ENCODE results near the gene BCAS2.

The BCAS2 gene

GRCh38 chr1:114549137-114549536, 32.3 kb downstream of the BCAS2 start:
- TF ChIP-seq CTCF (IDR thresholded peaks at IDR 0.05; ENCODE audit: extremely low read depth, insufficient read depth, missing control alignments) = no peak
- in situ Hi-C loops (cut with MboI; ENCODE audit: low pct_unique_long_range_greater_than_20kb, low sequenced_read_pairs, unreplicated experiment) = no loop called here
- no peak for DNase-seq (ENCODE audit: low spot score)

GRCh38 chr1:114547076-114547475, 34.3 kb downstream of the BCAS2 start:
- TF ChIP-seq CTCF (IDR thresholded peaks at IDR 0.05; ENCODE audit: extremely low read depth, insufficient read depth, missing control alignments) = no peak
- DNase-seq (ENCODE audit: low spot score) = no peak
- in situ Hi-C loops (cut with MboI; ENCODE audit: low pct_unique_long_range_greater_than_20kb, low sequenced_read_pairs, unreplicated experiment) = no loop called here

GRCh38 chr1:114545796-114546195, 35.6 kb downstream of the BCAS2 start:
- in situ Hi-C loops (cut with MboI; ENCODE audit: low pct_unique_long_range_greater_than_20kb, low sequenced_read_pairs, unreplicated experiment) = no loop called here
- no peak for TF ChIP-seq CTCF (IDR thresholded peaks at IDR 0.05; ENCODE audit: extremely low read depth, insufficient read depth, missing control alignments)
- DNase-seq (ENCODE audit: low spot score) = no peak

GRCh38 chr1:114545315-114545714, 36.1 kb downstream of the BCAS2 start:
- no peak for TF ChIP-seq CTCF (IDR thresholded peaks at IDR 0.05; ENCODE audit: extremely low read depth, insufficient read depth, missing control alignments)
- no peak for DNase-seq (ENCODE audit: low spot score)
- in situ Hi-C loops (cut with MboI; ENCODE audit: low pct_unique_long_range_greater_than_20kb, low sequenced_read_pairs, unreplicated experiment) = no loop called here

DNA sequence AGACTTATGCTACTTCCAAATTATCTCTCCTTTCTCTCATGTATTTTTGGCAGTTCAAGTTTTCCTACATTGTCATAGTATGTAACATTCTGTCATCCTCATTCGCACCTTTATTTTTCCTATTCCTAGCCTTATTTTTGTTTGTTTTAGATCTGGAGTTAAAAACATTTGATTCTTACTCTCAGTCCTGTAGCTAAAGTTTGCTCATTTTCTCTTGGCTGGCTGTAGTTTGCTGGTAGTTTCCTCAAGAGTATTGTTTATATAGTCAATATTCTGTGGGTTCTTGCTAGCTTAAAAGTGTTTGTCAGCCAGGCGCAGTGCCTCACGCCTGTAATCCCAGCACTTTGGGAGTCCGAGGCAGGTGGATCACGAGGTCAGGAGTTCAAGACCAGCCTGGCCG, 40.6 kb downstream of the BCAS2 start:
- TF ChIP-seq CTCF (IDR thresholded peaks at IDR 0.05; ENCODE audit: extremely low read depth, insufficient read depth, missing control alignments) = no peak

DNA sequence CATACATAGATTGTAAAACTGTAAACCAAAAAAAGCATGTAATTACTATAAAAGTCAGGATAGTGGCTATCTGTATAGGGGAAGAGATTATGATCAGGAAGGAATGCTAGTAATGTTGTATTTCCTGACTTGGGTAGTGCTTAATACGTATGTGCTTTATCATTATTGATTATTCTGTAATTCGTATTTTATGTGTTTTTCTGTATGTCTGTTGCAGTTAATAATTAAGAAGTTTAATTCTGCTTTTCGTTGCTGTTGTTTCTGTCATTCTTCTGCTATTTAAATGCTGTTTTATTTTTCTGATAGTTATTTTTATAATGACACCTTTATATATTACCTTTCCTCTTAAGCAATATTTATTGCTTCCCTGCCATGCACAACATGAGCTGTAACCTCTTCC, 41.1 kb downstream of the BCAS2 start:
- in situ Hi-C loops (cut with MboI; ENCODE audit: low pct_unique_long_range_greater_than_20kb, low sequenced_read_pairs, unreplicated experiment) = no loop called here
- no peak for TF ChIP-seq CTCF (IDR thresholded peaks at IDR 0.05; ENCODE audit: extremely low read depth, insufficient read depth, missing control alignments)
- DNase-seq (ENCODE audit: low spot score) = no peak

More for the DNA sequence above, 40.6 kb downstream of the BCAS2 start:
- in situ Hi-C loops (cut with MboI; ENCODE audit: low pct_unique_long_range_greater_than_20kb, low sequenced_read_pairs, unreplicated experiment) = no loop called here
- DNase-seq (ENCODE audit: low spot score) = no peak

- no peak for DNase-seq (ENCODE audit: low spot score)
- in situ Hi-C loops (cut with MboI; ENCODE audit: low pct_unique_long_range_greater_than_20kb, low sequenced_read_pairs, unreplicated experiment) = no loop called here
Measured at GRCh38 chr1:114536043-114536442, 45.4 kb downstream of the BCAS2 start.

More at GRCh38 chr1:114536043-114536442, 45.4 kb downstream of the BCAS2 start:
- TF ChIP-seq CTCF (IDR thresholded peaks at IDR 0.05; ENCODE audit: extremely low read depth, insufficient read depth, missing control alignments) = no peak

All from GM13977 (cell line).